K562 (cell line): ENCODE measurements around the gene SUSD3. TPM values are rescaled to one million over a fixed set of nuclear protein-coding genes. Genes with fewer than 3 reads are reported as not detected.

Experiments
- ATAC-seq: fragments of 200-7000 bp; cut with Tn5 transposase; 3 replicates; pipeline ENCODE4 v1.9.1; 2020; ENCODE audit warnings: moderate library complexity
- BruUV-seq: library from RNA; stranded (reverse); fragments of 400-500 nt; replicated peaks from 2 replicates; lab custom pipeline; 2021; lab: Mats Ljungman, UMichigan
- CTCF ChIA-PET: fragments of 300-600 bp; formaldehyde crosslinking; extraction: SDS; loops from one replicate; lab custom pipeline; 2021; ENCODE audit warnings: low intra/inter-chr PET ratio; lab: Yijun Ruan, JAX
- POLR2A ChIA-PET: fragments of 300-600, 350-650 bp; sonication (Branson Sonifier 250); formaldehyde crosslinking; extraction: SDS; loops from one replicate; lab custom pipeline; 2021; ENCODE audit warnings: antibody characterized with exemption, inconsistent platforms; lab: Yijun Ruan, JAX
- DNase-seq, 4 experiments: peaks; one replicate each; pipeline versions ENCODE4 v3.0.0 to v3.0.0-alpha.2; 2011 to 2018; ENCODE audit warnings: low spot score in 3 of 4, mixed read lengths in 3 of 4; ENCODE audit errors: extremely low read depth in 1 of 4
- FAIRE-seq: peaks from 2 replicates; lab custom pipeline; 2011; peaks lifted over from hg19 to GRCh38; lab: Jason Lieb, UNC
- H2AFZ ChIP-seq: 2 replicates; pipeline ENCODE4 v1.6.0; 2011; ENCODE audit warnings: low read depth, low read length, control low read depth, inconsistent platforms
- H3K27ac ChIP-seq: fragments of 200-600 bp; 3 replicates; pipeline ENCODE4 v1.8.0; 2011; ENCODE audit warnings: low read depth, mild to moderate bottlenecking, control low read depth, inconsistent platforms, low read length, moderate library complexity, mixed read lengths; ENCODE audit errors: extremely low read depth
- H3K27me3 ChIP-seq, 2 experiments: fragments of 300-600 bp in 1 of 2; 2 replicates in 1 of 2; 3 replicates in 1 of 2; pipeline versions ENCODE4 v1.6.0 to v1.8.0; 2011; ENCODE audit warnings: inconsistent platforms in 2 of 2, low read length in 2 of 2, mild to moderate bottlenecking in 1 of 2, mixed read lengths in 1 of 2, moderate library complexity in 1 of 2; ENCODE audit not compliant: control insufficient read depth in 2 of 2, insufficient read depth in 2 of 2
- H3K36me3 ChIP-seq: fragments of 300-600 bp; 3 replicates; pipeline ENCODE4 v1.8.0; 2011; ENCODE audit warnings: mild to moderate bottlenecking, low read length, inconsistent platforms; ENCODE audit not compliant: control insufficient read depth, insufficient read depth
- H3K4me1 ChIP-seq, 2 experiments: fragments of 200-600 bp in 1 of 2; replicated peaks in 1 of 2; 2 replicates in 1 of 2; 3 replicates in 1 of 2; pipeline versions ENCODE4 v1.5.1 to v1.8.0; 2011; ENCODE audit warnings: inconsistent platforms in 2 of 2, low read length in 2 of 2, mild to moderate bottlenecking in 1 of 2, mixed read lengths in 1 of 2, moderate library complexity in 1 of 2; ENCODE audit not compliant: control insufficient read depth in 2 of 2, insufficient read depth in 2 of 2
- H3K4me2 ChIP-seq: 2 replicates; pipeline ENCODE4 v1.6.1; 2011; ENCODE audit warnings: low read length, control low read depth, inconsistent platforms, mixed read lengths; ENCODE audit not compliant: insufficient read depth
- H3K4me3 ChIP-seq: fragments of 200-600 bp; sonication (generic), shearing (Covaris generic); 2 replicates; pipeline ENCODE4 v1.5.1; 2016; ENCODE audit warnings: control low read depth, inconsistent platforms
- H3K79me2 ChIP-seq: fragments of 200-600 bp; 3 replicates; pipeline ENCODE4 v1.8.0; 2011; ENCODE audit warnings: low read length, inconsistent platforms; ENCODE audit not compliant: control insufficient read depth, insufficient read depth
- H3K9ac ChIP-seq, 2 experiments: 2 replicates each; pipeline versions ENCODE4 v1.6.0 to v1.6.1; 2011; ENCODE audit warnings: low read depth in 2 of 2, low read length in 2 of 2, control low read depth in 1 of 2, inconsistent platforms in 1 of 2, mild to moderate bottlenecking in 1 of 2, mixed read lengths in 1 of 2; ENCODE audit not compliant: insufficient read depth in 1 of 2
- H3K9me1 ChIP-seq: one replicate; pipeline ENCODE4 v1.6.0; 2011; ENCODE audit warnings: inconsistent platforms, mild to moderate bottlenecking, low read length, moderate library complexity; ENCODE audit not compliant: control insufficient read depth, insufficient read depth
- H3K9me3 ChIP-seq: replicated peaks from 2 replicates; pipeline ENCODE4 v1.5.1; 2011; ENCODE audit warnings: low read depth, low read length, inconsistent platforms; ENCODE audit not compliant: control insufficient read depth, insufficient read depth
- H4K20me1 ChIP-seq: replicated peaks from 2 replicates; pipeline ENCODE4 v1.6.1; 2011; ENCODE audit warnings: low read length, inconsistent platforms, mixed read lengths; ENCODE audit not compliant: control insufficient read depth, insufficient read depth
- BHLHE40 ChIP-seq: IDR thresholded peaks from 2 replicates; pipeline ENCODE4 v1.6.1; 2011; ENCODE audit warnings: low read length, improper control_type of control experiment
- E2F6 ChIP-seq, 2 experiments: IDR thresholded peaks; 2 replicates each; pipeline ENCODE4 v1.6.1; 2011; ENCODE audit warnings: borderline replicate concordance in 1 of 2, control low read depth in 1 of 2, low read depth in 1 of 2, low read length in 1 of 2, mild to moderate bottlenecking in 1 of 2, mixed read lengths in 1 of 2, moderate library complexity in 1 of 2; ENCODE audit not compliant: insufficient read depth in 1 of 2, insufficient read length in 1 of 2, poor library complexity in 1 of 2, severe bottlenecking in 1 of 2; ENCODE audit errors: extremely low read depth in 1 of 2
- HMBOX1 ChIP-seq: sonication (generic); IDR thresholded peaks from 2 replicates; pipeline ENCODE4 v1.6.1; 2016
- MTA3 ChIP-seq: fragments of 450-650 bp; formaldehyde crosslinking; IDR thresholded peaks from 2 replicates; pipeline ENCODE4 v1.6.1; 2017; ENCODE audit warnings: mild to moderate bottlenecking, borderline replicate concordance
- RAD51 ChIP-seq: fragments of 450-650 bp; IDR thresholded peaks from 2 replicates; pipeline ENCODE4 v1.7.1; 2016; ENCODE audit warnings: low read depth, mild to moderate bottlenecking, borderline replicate concordance
- ZBTB49 ChIP-seq: sonication (generic); formaldehyde crosslinking; IDR thresholded peaks from 2 replicates; pipeline ENCODE4 v1.8.0; 2022; ENCODE audit warnings: missing genetic modification reagents, mild to moderate bottlenecking, borderline replicate concordance
- ZNF263 ChIP-seq: sonication (generic); formaldehyde crosslinking; IDR thresholded peaks from 2 replicates; pipeline ENCODE4 v1.8.0; 2022; ENCODE audit warnings: mild to moderate bottlenecking, missing genetic modification reagents, borderline replicate concordance
- ZNF592 ChIP-seq: fragments of 450-650 bp; IDR thresholded peaks from 2 replicates; pipeline ENCODE4 v1.6.1; 2017; ENCODE audit warnings: antibody characterized with exemption, mild to moderate bottlenecking
- ZNF695 ChIP-seq: fragments of 450-650 bp; formaldehyde crosslinking; IDR thresholded peaks from 2 replicates; pipeline ENCODE4 v1.4.0; 2020; ENCODE audit warnings: mild to moderate bottlenecking, moderate library complexity
- ZNF696 ChIP-seq: fragments of 250-450 bp; sonication (Bioruptor Pico); conservative IDR thresholded peaks from 2 replicates; pipeline ENCODE4 v1.4.0; 2020; ENCODE audit warnings: mild to moderate bottlenecking, moderate library complexity
- WGBS: fragments of 100-300 bp; shearing (Covaris generic); methylation state at CpG from one replicate; pipeline ENCODE4 v1.1.6; 2016; ENCODE audit warnings: low coverage, mixed read lengths; ENCODE audit not compliant: insufficient coverage; ENCODE audit errors: missing lambda C conversion rate; 5-methylcytosine and 5-hydroxymethylcytosine counted together
- in situ Hi-C: fragments of 300-500 bp; cut with MboI; formaldehyde crosslinking; loops from 4 replicates; pipeline ENCODE4 v1.15.0; 2018; ENCODE audit warnings: inconsistent platforms, mixed read lengths
- intact Hi-C: fragments of 100-400 bp; cut with micrococcal nuclease; formaldehyde crosslinking; loops from 2 replicates; pipeline ENCODE4 v1.14.2; 2022
- polyA plus RNA-seq, 8 experiments: library from polyadenylated mRNA; depleted of rRNA in 4 of 8; stranded (reverse) in 5 of 8; unstranded in 3 of 8; fragments of >200 nt; fragmentation: Nextera tagmentation in 2 of 8; fragmentation: Illumina TruSeq in 1 of 8; extraction: Ambion mirVana in 2 of 8; extraction: Trizol in 1 of 8; gene quantifications; 2 replicates each; pipeline versions ENCODE4 v1.2.1 to v1.2.3, GENCODE V29; 2011 to 2014; ENCODE audit warnings: inconsistent platforms in 1 of 8, missing spikeins in 1 of 8
- total RNA-seq, 7 experiments: library from RNA; depleted of rRNA in 6 of 7; stranded (reverse); fragments of >200 nt in 6 of 7; fragmentation: Illumina TruSeq in 2 of 7; extraction: Trizol in 2 of 7; gene quantifications; 2 replicates each; pipeline versions ENCODE4 v1.2.1 to v1.2.3, GENCODE V29; 2011 to 2021; ENCODE audit warnings: low replicate concordance in 1 of 7

SUSD3 gene
- total and polyA plus RNA-seq, 9 of the 15 experiments (the other 6 are each of a cell fraction or from before 2014, with no cell fraction given), result 1.3 to 21.7 (median 11.4) TPM

GRCh38 chr9:93114169-93114983 is 55.9 kb downstream of the SUSD3 start:
- Histone ChIP-seq H3K4me1 (peaks cover 37 to 59% of the 10 kb centered on the region in 2 experiments), H3K79me2 (no peaks in the 10 kb centered on the region), H3K9me1 (peaks cover 3% of the 10 kb centered on the region), H3K27ac (peak overlapping the region; percentile 89), H2AFZ (peak overlapping the region; percentile 69; the same call in 1 of the 2 replicates), H4K20me1 (no peaks in the 10 kb centered on the region), H3K4me2 (peak overlapping the region; percentile 41), H3K9me3 (no peaks in the 10 kb centered on the region), H3K27me3 (no peaks in the 10 kb centered on the region), H3K9ac (peak overlapping the region; percentile 66 to 87; a peak in 3 of 4 replicates), H3K4me3 (no peak overlapping the region), H3K36me3 (peaks cover 5% of the 10 kb centered on the region; the same call in 1 of the 3 replicates)
- ChIA-PET POLR2A (no interaction called here), CTCF (no interaction called here)
- FAIRE-seq (no peak), ATAC-seq (peak; percentile 56), DNase-seq (peak; percentile 43 to 67 (median 61))
- 48% methylated on average over 15 of the region's 17 CpGs for WGBS
- intact Hi-C loops, result no loop called here
- no TSS peak for BruUV-seq
- in situ Hi-C loops, result no loop called here
- TF ChIP-seq MTA3 (no peak), ZNF696 (CRISPR knock-in tag) (no peak), E2F6 (IDR thresholded peaks at IDR 0.05; ENCODE audit: borderline replicate concordance in 1 of 2, extremely low read depth in 1 of 2, insufficient read depth in 1 of 2, insufficient read length in 1 of 2, low read depth in 1 of 2, low read length in 1 of 2, poor library complexity in 1 of 2, severe bottlenecking in 1 of 2) (peak; percentile 23 to 66), BHLHE40 (peak; percentile 49; the same call in 1 of the 2 replicates), RAD51 (no peak), ZBTB49 (CRISPR knock-in tag) (no peak), ZNF695 (no peak), ZNF263 (CRISPR knock-in tag) (peak; percentile 62; the same call in 1 of the 2 replicates), ZNF592 (peak; percentile 50), HMBOX1 (peak; percentile 51; the same call in 1 of the 2 replicates)
